ENCODE measurements around the gene KIFC3. TPM values are rescaled to one million over a fixed set of nuclear protein-coding genes. Genes with fewer than 3 reads are reported as not detected.

KIFC3 gene
- polyA plus RNA-seq, 3 donors, result 41.7 to 49.0 (median 42.4) TPM

DNA sequence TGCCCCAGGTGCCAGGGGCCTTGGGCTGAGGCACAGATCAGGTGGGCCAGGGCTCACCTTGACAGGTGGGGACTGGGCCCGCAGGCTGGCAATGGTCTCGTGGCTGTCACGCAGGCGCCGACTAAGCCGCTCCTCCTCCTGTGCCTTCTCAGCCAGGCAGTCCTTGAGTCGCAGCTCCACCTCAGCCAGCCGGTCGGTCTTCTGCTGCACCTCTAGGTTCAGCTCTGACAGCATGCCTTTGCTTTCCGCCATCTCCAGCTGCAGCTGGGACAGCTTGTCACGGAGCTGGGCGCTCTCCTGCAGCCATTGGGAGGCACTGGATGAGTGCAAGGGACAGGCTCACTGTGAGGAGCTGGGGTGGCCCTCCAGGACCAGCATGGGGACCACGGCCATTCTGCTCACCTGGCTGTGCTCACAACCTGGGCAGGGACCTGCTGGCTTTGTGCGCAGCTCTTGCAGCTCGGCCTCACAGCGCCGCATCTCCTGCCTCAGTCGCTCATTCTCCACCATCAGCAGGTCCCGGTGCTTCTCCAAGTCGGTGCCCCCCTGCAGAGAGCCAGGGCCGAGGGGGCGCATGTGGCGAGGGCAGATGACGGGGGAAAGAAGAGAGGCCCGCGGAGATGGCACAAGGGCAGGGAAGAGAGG lies 31.0 kb downstream of the KIFC3 start:
- DNase-seq (ENCODE audit: low read depth in 3 of 3, low spot score in 2 of 3), result no peak

GRCh38 chr16:57770361-57770760 lies 31.9 kb downstream of the KIFC3 start:
- no peak for DNase-seq (ENCODE audit: low read depth in 3 of 3, low spot score in 2 of 3)

- no peak for DNase-seq (ENCODE audit: low read depth in 3 of 3, low spot score in 2 of 3)
These were observed 32.6 kb downstream of the KIFC3 start for GRCh38 chr16:57769541-57770145.

GRCh38 chr16:57766714-57767348 lies 35.5 kb downstream of the KIFC3 start:
- DNase-seq (ENCODE audit: low read depth in 3 of 3, low spot score in 2 of 3), result no peak

GRCh38 chr16:57765160-57765728 lies 37.0 kb downstream of the KIFC3 start:
- DNase-seq (ENCODE audit: low read depth in 3 of 3, low spot score in 2 of 3), result no peak

DNA sequence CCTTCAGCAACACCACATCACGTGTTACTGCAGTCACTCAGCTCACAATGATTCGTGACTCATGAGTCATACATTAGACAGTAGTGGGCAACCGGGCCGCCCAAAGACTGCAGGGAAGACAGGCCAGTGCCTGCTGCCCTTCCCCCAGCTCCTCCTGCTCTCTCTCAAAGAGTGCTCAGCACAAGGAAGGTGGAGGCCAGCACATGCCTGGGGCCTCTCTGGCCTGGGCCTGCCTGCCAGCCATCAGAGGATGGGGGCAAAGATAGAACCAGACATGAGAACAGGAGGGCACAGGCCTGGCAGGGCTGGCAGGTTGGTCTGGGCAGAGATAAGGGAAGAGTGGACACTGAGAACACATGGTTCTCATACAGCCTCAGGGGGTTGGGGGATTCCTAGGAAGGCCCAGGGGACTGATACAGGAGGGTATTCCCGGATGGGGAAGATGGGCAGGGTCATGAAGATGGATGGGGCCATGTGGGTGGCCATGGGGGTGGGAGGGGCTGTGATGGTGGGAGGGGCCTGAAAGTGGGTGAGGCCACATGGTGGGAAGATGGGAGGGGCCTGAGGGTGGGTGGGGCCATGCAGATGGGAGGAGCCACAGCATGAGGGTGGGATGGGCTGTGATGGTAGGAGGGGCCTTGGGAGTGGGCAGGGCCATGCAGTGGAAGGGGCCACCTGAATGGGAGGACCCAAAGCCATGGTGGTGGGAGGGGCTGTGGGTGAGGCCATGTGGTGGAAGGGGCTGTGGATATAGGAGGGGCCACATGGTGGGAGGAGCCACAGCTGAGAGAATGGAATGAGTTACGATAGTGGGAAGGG lies 37.7 kb downstream of the KIFC3 start:
- no peak for DNase-seq (ENCODE audit: low read depth in 3 of 3, low spot score in 2 of 3)

- DNase-seq (ENCODE audit: low read depth in 3 of 3, low spot score in 2 of 3), result no peak
These were observed 38.3 kb downstream of the KIFC3 start for GRCh38 chr16:57764006-57764340.

DNA sequence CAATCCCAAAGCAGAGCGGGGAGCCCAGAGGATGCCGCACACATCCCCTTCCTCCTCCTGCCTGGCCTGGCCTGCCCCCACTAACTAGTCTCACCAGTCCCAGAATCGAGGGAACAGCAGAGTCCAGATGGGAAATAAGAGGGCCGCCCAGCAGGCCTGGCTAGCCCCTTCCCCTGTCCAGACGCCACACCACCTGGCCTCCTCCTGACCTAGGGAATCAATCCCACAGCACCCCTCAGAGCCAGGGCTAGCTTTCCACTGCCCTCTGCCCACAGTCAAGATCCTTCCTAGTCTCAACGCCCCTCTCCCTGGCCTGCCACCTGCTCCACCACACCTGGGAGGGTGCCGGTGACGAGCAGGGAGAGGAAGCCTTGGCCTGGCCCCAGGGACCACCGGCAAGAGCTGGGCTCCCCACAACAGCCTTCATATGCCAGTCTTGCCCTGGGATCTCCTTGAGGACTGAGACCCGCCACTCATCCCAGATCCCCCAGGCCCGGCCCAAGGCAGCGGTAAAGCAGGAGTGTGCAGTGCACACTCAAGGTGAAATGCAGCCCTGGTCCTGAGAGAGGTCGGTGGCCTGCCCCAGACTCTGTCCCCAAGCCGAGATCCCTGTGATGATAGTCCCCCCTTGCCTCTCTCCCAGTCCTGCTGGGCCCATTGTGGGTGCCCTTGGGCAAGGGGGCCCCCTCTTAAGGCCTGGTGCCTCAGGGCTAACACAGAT lies 38.8 kb downstream of the KIFC3 start:
- no peak for DNase-seq (ENCODE audit: low read depth in 3 of 3, low spot score in 2 of 3)

- no peak for DNase-seq (ENCODE audit: low read depth in 3 of 3, low spot score in 2 of 3)
These were observed 39.8 kb downstream of the KIFC3 start for GRCh38 chr16:57762365-57763040.

GRCh38 chr16:57761957-57762356 lies 40.3 kb downstream of the KIFC3 start:
- no peak for DNase-seq (ENCODE audit: low read depth in 3 of 3, low spot score in 2 of 3)

DNA sequence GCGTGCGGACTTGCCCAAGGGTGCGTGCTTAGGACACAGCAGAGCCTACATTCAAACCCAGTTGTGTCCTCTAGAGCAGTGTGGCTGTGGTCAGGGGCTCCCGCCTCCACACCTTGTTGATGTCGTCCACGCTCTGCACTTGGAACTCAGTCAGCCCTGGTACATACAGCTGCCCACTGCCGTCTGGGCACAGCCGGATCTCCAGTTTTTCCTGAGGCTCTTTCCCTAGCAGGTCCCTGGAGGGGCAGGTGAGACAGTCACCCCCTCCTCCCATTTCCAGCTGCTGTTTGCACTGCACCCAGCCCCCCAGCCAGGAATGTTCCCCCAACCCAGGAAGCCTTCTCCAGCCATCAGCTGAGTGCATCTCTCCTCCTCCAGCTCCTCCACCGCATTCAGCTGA lies 41.0 kb downstream of the KIFC3 start:
- no peak for DNase-seq (ENCODE audit: low read depth in 3 of 3, low spot score in 2 of 3)

DNA sequence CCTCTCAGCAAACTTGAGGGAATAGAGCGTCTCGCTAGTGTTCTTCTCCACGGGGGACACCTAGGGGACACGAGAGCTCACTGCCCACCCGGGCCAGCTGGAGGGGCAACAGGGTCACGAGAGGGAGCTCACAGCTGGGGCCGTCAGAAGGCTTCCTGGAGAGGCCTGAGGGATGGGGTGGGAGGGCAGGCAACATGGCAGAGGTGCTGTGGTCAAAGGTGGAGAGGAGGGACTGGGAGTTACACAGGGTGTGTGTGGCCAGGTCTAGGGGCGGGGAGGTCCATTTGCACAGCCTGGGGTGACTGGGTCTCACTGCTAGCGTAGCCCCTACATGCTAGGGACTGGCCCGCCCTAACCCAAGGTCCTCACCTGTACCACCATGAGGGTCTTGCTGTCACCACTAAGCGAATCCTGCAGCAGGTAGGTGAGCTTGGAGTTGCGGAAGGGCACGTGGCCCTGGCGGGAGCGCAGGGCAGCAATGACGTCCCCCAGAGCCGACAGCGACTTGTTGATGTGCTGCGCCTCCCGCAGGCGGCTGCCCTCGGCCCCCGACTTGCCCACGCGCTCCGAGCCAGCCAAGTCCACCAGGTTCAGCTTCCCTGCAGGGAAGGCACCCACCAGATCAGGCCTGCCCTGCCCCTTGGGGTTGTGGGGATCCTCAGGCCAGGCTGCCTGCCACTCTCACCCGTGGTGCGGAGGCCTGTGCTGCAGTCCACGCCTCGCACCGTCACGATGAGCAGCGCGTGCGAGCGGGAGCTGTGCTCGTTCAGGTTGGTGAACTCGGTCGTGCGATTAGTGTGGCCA lies 41.7 kb downstream of the KIFC3 start:
- no peak for DNase-seq (ENCODE audit: low read depth in 3 of 3, low spot score in 2 of 3)

GRCh38 chr16:57759541-57760356 lies 42.5 kb downstream of the KIFC3 start:
- no peak for DNase-seq (ENCODE audit: low read depth in 3 of 3, low spot score in 2 of 3)

DNA sequence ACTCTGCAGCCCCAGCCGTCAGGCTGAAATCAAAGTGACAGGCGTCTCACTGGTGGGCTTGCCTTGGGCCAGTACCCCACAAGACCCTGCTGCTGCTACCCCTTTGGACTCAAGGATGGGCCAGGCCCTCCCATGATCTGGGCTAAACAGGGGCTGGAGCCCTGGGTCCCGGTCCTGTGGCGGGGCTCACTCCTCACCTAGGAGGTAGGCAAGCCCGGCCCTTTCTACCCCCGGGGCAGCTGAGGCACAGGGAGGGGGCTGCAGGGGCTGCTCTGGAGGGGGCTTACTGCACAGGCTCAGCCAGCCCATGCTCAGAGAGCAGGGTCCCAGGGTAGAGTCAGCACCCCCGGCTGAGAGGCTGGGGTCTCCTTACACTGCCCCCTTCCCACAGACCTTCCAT lies 43.2 kb downstream of the KIFC3 start:
- no peak for DNase-seq (ENCODE audit: low read depth in 3 of 3, low spot score in 2 of 3)

- DNase-seq (ENCODE audit: low read depth in 3 of 3, low spot score in 2 of 3), result no peak
These were observed 43.8 kb downstream of the KIFC3 start for GRCh38 chr16:57758331-57759117.

DNA sequence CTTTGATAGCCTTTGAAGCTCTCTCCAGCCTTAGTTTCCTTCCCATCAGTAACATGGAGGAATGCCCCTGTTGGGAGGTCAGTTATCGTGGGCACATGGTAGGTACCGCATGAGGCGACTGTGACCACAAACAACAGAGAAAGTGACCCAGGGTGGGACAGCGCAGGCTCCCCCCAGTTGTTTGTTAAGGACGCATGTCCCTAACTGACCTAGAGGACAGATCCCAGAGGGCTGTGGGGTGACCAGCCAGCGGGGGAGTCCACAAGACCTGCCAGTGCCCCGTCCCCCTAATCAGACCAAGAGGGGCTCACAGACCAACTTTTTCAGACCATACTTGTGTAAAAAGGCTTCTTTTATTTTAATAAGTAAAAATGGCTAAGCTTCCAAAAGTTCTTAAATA lies 44.4 kb downstream of the KIFC3 start:
- DNase-seq (ENCODE audit: low read depth in 3 of 3, low spot score in 2 of 3), result no peak

GRCh38 chr16:57757326-57757786 lies 44.9 kb downstream of the KIFC3 start:
- DNase-seq (ENCODE audit: low read depth in 3 of 3, low spot score in 2 of 3), result peak in 1 of 3 donors; percentile 40
